Loucy (cell line): Measurements from ENCODE around the gene CALN1.

ENCODE experiments used
- H2AFZ ChIP-seq: fragments of 200-600 bp; sonication (generic); 2 replicates; pipeline ENCODE4 v1.6.0; 2016; ENCODE audit warnings: antibody characterized with exemption, mild to moderate bottlenecking, low read length, moderate library complexity
- H3F3A ChIP-seq: fragments of 200-600 bp; 2 replicates; pipeline ENCODE4 v1.6.0; 2016; ENCODE audit warnings: antibody characterized with exemption, low read depth, mild to moderate bottlenecking
- H3K27me3 ChIP-seq: fragments of 200-600 bp; sonication (generic); 2 replicates; pipeline ENCODE4 v1.6.1; 2014; ENCODE audit warnings: low read length, mild to moderate bottlenecking; ENCODE audit not compliant: insufficient read depth, poor library complexity, severe bottlenecking
- H3K36me3 ChIP-seq: fragments of 200-600 bp; sonication (generic); 2 replicates; pipeline ENCODE4 v1.6.1; 2016; ENCODE audit warnings: low read length; ENCODE audit not compliant: insufficient read depth
- H3K4me1 ChIP-seq: fragments of 200-600 bp; sonication (generic); 2 replicates; pipeline ENCODE4 v1.5.1; 2014; ENCODE audit warnings: low read length, mild to moderate bottlenecking; ENCODE audit not compliant: insufficient read depth, poor library complexity, severe bottlenecking
- H3K4me2 ChIP-seq: fragments of 200-600 bp; sonication (generic); 2 replicates; pipeline ENCODE4 v1.6.0; 2014; ENCODE audit warnings: antibody characterized with exemption, low read length, low read depth, mild to moderate bottlenecking; ENCODE audit not compliant: poor library complexity, severe bottlenecking
- H3K4me3 ChIP-seq: fragments of 200-600 bp; sonication (generic); 2 replicates; pipeline ENCODE4 v1.5.1; 2014; ENCODE audit warnings: low read length, mild to moderate bottlenecking, mixed read lengths; ENCODE audit not compliant: poor library complexity, severe bottlenecking
- H3K79me2 ChIP-seq: fragments of 200-600 bp; sonication (generic); 2 replicates; pipeline ENCODE4 v1.6.1; 2014; ENCODE audit warnings: low read length; ENCODE audit not compliant: insufficient read depth
- H3K9ac ChIP-seq: fragments of 200-600 bp; sonication (generic); 2 replicates; pipeline ENCODE4 v1.6.0; 2014; ENCODE audit warnings: mild to moderate bottlenecking, low read depth, low read length, moderate library complexity; ENCODE audit not compliant: poor library complexity, severe bottlenecking
- H3K9me2 ChIP-seq: fragments of 200-600 bp; sonication (generic); replicated peaks from 2 replicates; pipeline ENCODE4 v1.6.1; 2016; ENCODE audit warnings: low read depth, low read length, mixed read lengths
- H3K9me3 ChIP-seq: fragments of 200-600 bp; sonication (generic); 2 replicates; pipeline ENCODE4 v1.6.1; 2014; ENCODE audit warnings: mild to moderate bottlenecking, antibody characterized with exemption, low read length, low read depth; ENCODE audit not compliant: insufficient read depth
- H4K20me1 ChIP-seq: fragments of 200-600 bp; sonication (generic); 2 replicates; pipeline ENCODE4 v1.6.0; 2014; ENCODE audit warnings: antibody characterized with exemption, low read length, mild to moderate bottlenecking; ENCODE audit not compliant: insufficient read depth, poor library complexity, severe bottlenecking
- CTCF ChIP-seq: fragments of 200-600 bp; sonication (generic); conservative IDR thresholded peaks from 2 replicates; pipeline ENCODE4 v1.5.1; 2014; ENCODE audit warnings: mild to moderate bottlenecking, antibody characterized with exemption, low read length
- EZH2phosphoT487 ChIP-seq: fragments of 200-600 bp; IDR thresholded peaks from 2 replicates; pipeline ENCODE4 v1.6.1; 2018; ENCODE audit warnings: antibody characterized with exemption, mild to moderate bottlenecking, moderate library complexity, borderline replicate concordance

CALN1 gene

GRCh38 chr7:71785216-71785615 is 626.9 kb downstream of the CALN1 start:
- peaks cover 6% of the 10 kb centered on the region; the same call in 1 of the 2 replicates for H3K9me3 ChIP-seq
- H3K9ac ChIP-seq, result no peak overlapping the region
- H3F3A ChIP-seq, result no peaks in the 10 kb centered on the region
- H3K36me3 ChIP-seq, result no peaks in the 10 kb centered on the region
- no peak overlapping the region for H2AFZ ChIP-seq
- H3K4me3 ChIP-seq, result no peak overlapping the region
- H3K79me2 ChIP-seq, result no peaks in the 10 kb centered on the region
- TF ChIP-seq CTCF, result no peak
- TF ChIP-seq EZH2phosphoT487, result no peak
- no peaks in the 10 kb centered on the region for H3K4me1 ChIP-seq
- no peaks in the 10 kb centered on the region for H3K27me3 ChIP-seq
- H4K20me1 ChIP-seq, result no peaks in the 10 kb centered on the region
- H3K9me2 ChIP-seq, result no peaks in the 10 kb centered on the region
- no peak overlapping the region for H3K4me2 ChIP-seq

- no peaks in the 10 kb centered on the region for H3K9me2 ChIP-seq
- H3K79me2 ChIP-seq, result no peaks in the 10 kb centered on the region
- no peaks in the 10 kb centered on the region for H3K27me3 ChIP-seq
- no peak for TF ChIP-seq CTCF
- TF ChIP-seq EZH2phosphoT487, result no peak
- H3F3A ChIP-seq, result no peaks in the 10 kb centered on the region
- H2AFZ ChIP-seq, result no peak overlapping the region
- H3K4me1 ChIP-seq, result no peaks in the 10 kb centered on the region
- H3K36me3 ChIP-seq, result no peaks in the 10 kb centered on the region
- no peak overlapping the region for H3K4me3 ChIP-seq
- H3K9me3 ChIP-seq, result peaks cover 8% of the 10 kb centered on the region; the same call in 1 of the 2 replicates
- H3K9ac ChIP-seq, result no peak overlapping the region
- H3K4me2 ChIP-seq, result no peak overlapping the region
- H4K20me1 ChIP-seq, result no peaks in the 10 kb centered on the region
These were observed 627.4 kb downstream of the CALN1 start for GRCh38 chr7:71784781-71785180.

DNA sequence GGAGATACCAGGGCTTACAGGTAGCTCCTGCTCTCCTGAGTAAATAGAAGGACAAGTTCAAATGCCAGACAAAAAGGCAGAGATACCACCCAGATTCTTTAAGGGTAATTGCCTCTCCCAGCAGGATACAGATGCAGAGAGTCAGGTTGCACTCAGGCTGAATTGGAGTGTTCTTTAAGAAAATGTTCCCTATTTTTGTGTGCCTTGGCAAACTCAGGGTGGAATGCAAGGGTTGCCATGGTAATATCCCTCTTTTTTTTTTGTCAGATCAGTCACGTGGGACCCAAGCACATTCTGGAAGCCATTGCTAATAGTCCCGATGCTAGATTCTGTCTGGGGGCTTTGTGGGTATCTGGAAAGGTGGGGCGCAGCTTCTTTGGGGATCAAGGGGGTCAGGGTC is 628.0 kb downstream of the CALN1 start:
- H3K4me2 ChIP-seq, result no peak overlapping the region
- no peaks in the 10 kb centered on the region for H3F3A ChIP-seq
- no peak overlapping the region for H3K9ac ChIP-seq
- no peaks in the 10 kb centered on the region for H3K4me1 ChIP-seq
- no peak overlapping the region for H3K4me3 ChIP-seq
- H3K36me3 ChIP-seq, result no peaks in the 10 kb centered on the region
- H2AFZ ChIP-seq, result no peak overlapping the region
- no peaks in the 10 kb centered on the region for H4K20me1 ChIP-seq
- H3K79me2 ChIP-seq, result no peaks in the 10 kb centered on the region
- no peaks in the 10 kb centered on the region for H3K27me3 ChIP-seq
- H3K9me3 ChIP-seq, result peaks cover 8% of the 10 kb centered on the region; the same call in 1 of the 2 replicates
- no peaks in the 10 kb centered on the region for H3K9me2 ChIP-seq
- no peak for TF ChIP-seq CTCF
- TF ChIP-seq EZH2phosphoT487, result no peak
